Measurements from ENCODE around the gene PAEP. TPM values are rescaled to one million over a fixed set of nuclear protein-coding genes. Genes with fewer than 3 reads are reported as not detected.

The PAEP gene
- total RNA-seq, 1 experiment from 2014 or later: not detected

GRCh38 chr9:135612437-135612836 lies 50.9 kb downstream of the PAEP start:
- Mint-ChIP-seq H3K27me3 (ENCODE audit: insufficient read depth, unreplicated experiment) (peaks cover 43% of the 10 kb centered on the region), H3K9me3 (ENCODE audit: unreplicated experiment) (no peaks in the 10 kb centered on the region), H3K27ac (ENCODE audit: low read depth, unreplicated experiment) (no peak overlapping the region), H3K36me3 (ENCODE audit: insufficient read depth, unreplicated experiment) (no peaks in the 10 kb centered on the region), H3K4me3 (ENCODE audit: unreplicated experiment) (no peak overlapping the region), H3K4me1 (ENCODE audit: insufficient read depth, unreplicated experiment) (no peaks in the 10 kb centered on the region)
- ChIA-PET CTCF (interaction anchor here (0.6 to 1.8 kb wide), 3 partner anchors 9 to 536 kb away, joined by 3 to 5 read pairs (median 4); no protein-coding TSS in a partner anchor), POLR2A (no interaction called here)
- DNase-seq (ENCODE audit: unreplicated experiment): no peak
- no peak for TF ChIP-seq CTCF (IDR thresholded peaks at IDR 0.05; ENCODE audit: unreplicated experiment)
- intact Hi-C loops (cut with micrococcal nuclease): no loop called here
- BruUV-seq (replicated peaks): no TSS peak

GRCh38 chr9:135612981-135613910 lies 51.7 kb downstream of the PAEP start:
- intact Hi-C loops (cut with micrococcal nuclease): no loop called here
- ChIA-PET POLR2A (no interaction called here), CTCF (interaction anchor here (0.6 to 1.8 kb wide), 2 partner anchors 9 to 535 kb away, joined by 3 to 5 read pairs; no protein-coding TSS in a partner anchor)
- Mint-ChIP-seq H3K27me3 (ENCODE audit: insufficient read depth, unreplicated experiment) (peaks cover 48% of the 10 kb centered on the region), H3K9me3 (ENCODE audit: unreplicated experiment) (no peaks in the 10 kb centered on the region), H3K4me1 (ENCODE audit: insufficient read depth, unreplicated experiment) (no peaks in the 10 kb centered on the region), H3K27ac (ENCODE audit: low read depth, unreplicated experiment) (no peak overlapping the region), H3K36me3 (ENCODE audit: insufficient read depth, unreplicated experiment) (no peaks in the 10 kb centered on the region), H3K4me3 (ENCODE audit: unreplicated experiment) (no peak overlapping the region)
- DNase-seq (ENCODE audit: unreplicated experiment): no peak
- TF ChIP-seq CTCF (IDR thresholded peaks at IDR 0.05; ENCODE audit: unreplicated experiment): no peak
- BruUV-seq (replicated peaks): no TSS peak

- Mint-ChIP-seq H3K27me3 (ENCODE audit: insufficient read depth, unreplicated experiment) (peaks cover 53% of the 10 kb centered on the region), H3K27ac (ENCODE audit: low read depth, unreplicated experiment) (no peak overlapping the region), H3K4me3 (ENCODE audit: unreplicated experiment) (no peak overlapping the region), H3K4me1 (ENCODE audit: insufficient read depth, unreplicated experiment) (no peaks in the 10 kb centered on the region), H3K36me3 (ENCODE audit: insufficient read depth, unreplicated experiment) (no peaks in the 10 kb centered on the region), H3K9me3 (ENCODE audit: unreplicated experiment) (no peaks in the 10 kb centered on the region)
- CTCF ChIA-PET: no interaction called here
- POLR2A ChIA-PET: no interaction called here
- intact Hi-C loops (cut with micrococcal nuclease): no loop called here
- no peak for DNase-seq (ENCODE audit: unreplicated experiment)
- no TSS peak for BruUV-seq (replicated peaks)
- no peak for TF ChIP-seq CTCF (IDR thresholded peaks at IDR 0.05; ENCODE audit: unreplicated experiment)
These were observed 52.6 kb downstream of the PAEP start for GRCh38 chr9:135613946-135614805.
